Thyroid gland (tissue), 4 donors: ENCODE data around the gene PHLDB3. TPM values are rescaled to one million over a fixed set of nuclear protein-coding genes. Genes with fewer than 3 reads are reported as not detected.
A peak's percentile ranks its signal among the peaks of the same experiment; 100 is the strongest.
"Not testable (repeated sequence)": the region's sequence is repeated elsewhere in the genome, so short reads cannot be mapped to it uniquely, and the experiment has no call there.

Experiments
- DNase-seq, 2 donors: peaks; one replicate each; pipeline ENCODE4 v3.0.0-alpha.2; 2019
- H3K27ac ChIP-seq, 3 donors: fragments of 200-600 bp; sonication (generic); 1 replicate in 2 of 3; 2 replicates in 1 of 3; pipeline ENCODE4 v1.5.1; 2016 to 2019; ENCODE audit warnings: mild to moderate bottlenecking in 1 of 3, moderate library complexity in 1 of 3
- H3K27me3 ChIP-seq: fragments of 200-600 bp; sonication (generic); one replicate; pipeline ENCODE4 v1.5.1; 2019
- H3K36me3 ChIP-seq, 2 donors: fragments of 200-600 bp; sonication (generic); one replicate each; pipeline ENCODE4 v1.5.1; 2016 to 2019
- H3K4me1 ChIP-seq, 2 donors: fragments of 200-600 bp; sonication (generic); one replicate each; pipeline ENCODE4 v1.5.1; 2017 to 2019
- H3K4me3 ChIP-seq, 3 donors: fragments of 200-600 bp; sonication (generic); replicated peaks in 1 of 3; 1 replicate in 2 of 3; 2 replicates in 1 of 3; pipeline ENCODE4 v1.5.1; 2016; ENCODE audit warnings: mild to moderate bottlenecking in 1 of 3
- H3K9me3 ChIP-seq: fragments of 200-600 bp; sonication (generic); one replicate; pipeline ENCODE4 v1.5.1; 2017
- CTCF ChIP-seq, 6 experiments: fragments of 200-600 bp in 3 of 6; fragments of 450-650 bp in 3 of 6; sonication (generic) in 3 of 6; IDR thresholded peaks; one replicate each; pipeline ENCODE4 v1.5.1; 2016 to 2019; ENCODE audit warnings: antibody characterized with exemption in 6 of 6, mild to moderate bottlenecking in 2 of 6, inconsistent platforms in 1 of 6, moderate library complexity in 1 of 6
- POLR2A ChIP-seq, 2 donors: fragments of 450-650 bp; IDR thresholded peaks; one replicate each; pipeline ENCODE4 v1.6.1; 2017; ENCODE audit warnings: antibody characterized with exemption in 2 of 2, mild to moderate bottlenecking in 2 of 2, moderate library complexity in 1 of 2
- WGBS, 2 donors: methylation state at CpG; one replicate each; pipeline ENCODE4 v1.1.5; 2017; 5-methylcytosine and 5-hydroxymethylcytosine counted together
- intact Hi-C: fragments of 100-400 bp; cut with DNase I; formaldehyde crosslinking; loops from one replicate; pipeline ENCODE4 v1.15.1; 2023
- total RNA-seq, 4 donors: library from RNA; depleted of rRNA; stranded (reverse); fragments of >200 nt; gene quantifications; one replicate each; pipeline ENCODE4 v1.2.3, GENCODE V29; 2016

Gene PHLDB3
- total RNA-seq, 4 donors from 2014 or later: 4.4 to 19.6 (median 7.4) TPM

DNA sequence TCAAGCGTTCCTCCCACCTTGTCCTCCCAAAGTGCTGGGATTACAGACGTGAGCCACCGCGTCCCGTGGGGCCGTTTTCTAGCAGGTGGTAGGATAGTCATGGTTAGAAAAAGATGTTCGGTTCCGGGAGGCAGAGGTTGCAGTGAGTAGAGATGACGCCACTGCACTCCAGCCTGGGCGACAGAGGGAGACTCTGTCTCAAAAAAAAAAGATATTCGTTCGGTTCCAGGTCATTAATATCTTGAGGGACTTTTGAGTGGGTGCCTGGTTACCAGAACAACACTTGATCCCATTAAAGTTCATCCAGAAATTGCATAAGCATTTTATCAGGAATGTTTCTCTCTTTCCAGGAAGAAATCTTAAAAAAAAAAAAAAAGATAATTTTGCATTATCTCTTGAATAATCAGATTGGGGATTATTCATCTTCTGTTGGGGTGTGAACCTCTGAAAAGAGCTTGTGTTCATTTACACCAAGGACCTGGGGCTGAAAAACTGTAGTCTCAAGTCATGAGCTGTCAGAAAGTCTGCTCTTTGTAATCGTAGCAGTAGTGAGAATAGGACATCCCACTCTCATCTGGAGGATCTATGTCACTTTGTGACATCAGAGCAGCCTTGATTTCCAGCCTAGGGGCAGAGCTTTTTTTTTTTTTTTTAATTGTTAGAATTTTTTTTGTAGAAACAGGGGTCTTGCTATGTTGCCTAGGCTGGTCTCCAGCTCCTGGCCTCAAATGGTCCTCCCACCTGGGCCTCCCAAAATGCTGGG, 23.5 kb upstream of the PHLDB3 start:
- Histone ChIP-seq H3K36me3 (no peaks in the 10 kb centered on the region), H3K27ac (peak overlapping the region; percentile 87 to 90 (median 88)), H3K4me1 (peaks cover 25 to 41% of the 10 kb centered on the region in 2 donors), H3K9me3 (no peaks in the 10 kb centered on the region), H3K27me3 (no peaks in the 10 kb centered on the region), H3K4me3 (no peak overlapping the region)
- peak; percentile 74 to 79 for DNase-seq
- intact Hi-C loops: no loop called here
- WGBS, 2 donors: 12 to 15% methylated on average over 13 of the region's 13 CpGs
- TF ChIP-seq CTCF (IDR thresholded peaks at IDR 0.05): peak in 1 of 6 experiments; percentile 6
- peak in 1 of 2 donors; percentile 29 for TF ChIP-seq POLR2A (IDR thresholded peaks at IDR 0.05)

DNA sequence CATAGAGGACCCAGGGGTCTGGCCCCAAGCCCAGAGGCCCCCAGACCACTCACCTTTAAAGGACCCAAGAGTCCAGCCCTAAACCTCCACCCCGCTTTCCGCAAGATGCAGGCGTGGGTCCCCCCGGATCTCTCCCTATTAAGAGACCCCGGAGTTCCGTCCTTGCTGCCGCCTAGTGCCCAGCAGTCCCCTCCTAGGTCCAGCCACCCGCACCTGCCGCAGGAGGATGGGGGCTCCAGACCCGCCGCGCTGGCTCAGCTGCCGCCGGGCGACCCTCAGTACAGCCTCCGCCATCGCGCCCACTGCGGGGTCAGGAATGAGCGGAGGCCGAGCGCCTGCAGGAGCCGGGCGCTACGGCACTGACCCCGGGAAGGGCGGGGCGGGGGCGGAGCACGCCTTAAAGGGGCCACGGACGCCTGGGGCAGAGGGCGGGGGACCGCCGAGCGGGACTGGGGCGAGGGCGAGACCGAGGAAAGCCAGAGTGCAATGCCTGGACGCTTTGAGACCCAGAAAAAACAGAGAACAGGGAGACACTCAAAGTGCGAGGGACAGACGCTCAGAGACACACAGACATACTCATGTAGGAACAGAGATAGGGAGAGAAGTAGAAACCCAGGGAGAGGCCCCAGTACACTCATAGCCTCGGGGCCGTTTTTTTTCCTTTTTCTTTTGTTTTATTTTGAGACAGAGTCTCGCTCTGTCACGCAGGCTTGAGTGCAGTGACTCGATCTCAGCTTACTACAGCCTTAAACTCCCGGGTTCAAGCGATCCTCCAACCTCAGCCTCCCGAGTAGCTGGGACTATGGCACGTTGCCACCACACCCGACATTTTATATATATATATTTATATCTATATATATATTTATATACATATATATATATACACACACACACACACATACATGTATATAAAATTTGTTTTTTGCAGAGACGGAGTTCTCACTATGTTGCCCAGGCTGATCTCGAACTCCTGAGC, 22.6 kb upstream of the PHLDB3 start, which contains the start of gene ETHE1:
Gene ETHE1, minus strand, starts transcription at position 318 of the 976 bp plus-strand sequence. Its CDS starts 24 bp downstream, at position 294.
- Histone ChIP-seq H3K27ac (peak within 1 kb of the TSS; percentile 87 to 90 (median 88)), H3K4me3 (peak within 1 kb of the TSS; percentile 72 to 97 (median 77)), H3K27me3 (no peaks in the 10 kb centered on the region), H3K4me1 (peaks cover 19 to 35% of the 10 kb centered on the region in 2 donors), H3K9me3 (no peaks in the 10 kb centered on the region), H3K36me3 (no peaks in the 10 kb centered on the region)
- intact Hi-C loops: no loop called here
- WGBS, 2 donors: 4 to 6% methylated on average over 21 to 39 of the region's 54 CpGs
- peak in 1 of 6 experiments; percentile 13 for TF ChIP-seq CTCF (IDR thresholded peaks at IDR 0.05)
- peak; percentile 10 to 85 for TF ChIP-seq POLR2A (IDR thresholded peaks at IDR 0.05)
- peak; percentile 86 to 87 for DNase-seq

DNA sequence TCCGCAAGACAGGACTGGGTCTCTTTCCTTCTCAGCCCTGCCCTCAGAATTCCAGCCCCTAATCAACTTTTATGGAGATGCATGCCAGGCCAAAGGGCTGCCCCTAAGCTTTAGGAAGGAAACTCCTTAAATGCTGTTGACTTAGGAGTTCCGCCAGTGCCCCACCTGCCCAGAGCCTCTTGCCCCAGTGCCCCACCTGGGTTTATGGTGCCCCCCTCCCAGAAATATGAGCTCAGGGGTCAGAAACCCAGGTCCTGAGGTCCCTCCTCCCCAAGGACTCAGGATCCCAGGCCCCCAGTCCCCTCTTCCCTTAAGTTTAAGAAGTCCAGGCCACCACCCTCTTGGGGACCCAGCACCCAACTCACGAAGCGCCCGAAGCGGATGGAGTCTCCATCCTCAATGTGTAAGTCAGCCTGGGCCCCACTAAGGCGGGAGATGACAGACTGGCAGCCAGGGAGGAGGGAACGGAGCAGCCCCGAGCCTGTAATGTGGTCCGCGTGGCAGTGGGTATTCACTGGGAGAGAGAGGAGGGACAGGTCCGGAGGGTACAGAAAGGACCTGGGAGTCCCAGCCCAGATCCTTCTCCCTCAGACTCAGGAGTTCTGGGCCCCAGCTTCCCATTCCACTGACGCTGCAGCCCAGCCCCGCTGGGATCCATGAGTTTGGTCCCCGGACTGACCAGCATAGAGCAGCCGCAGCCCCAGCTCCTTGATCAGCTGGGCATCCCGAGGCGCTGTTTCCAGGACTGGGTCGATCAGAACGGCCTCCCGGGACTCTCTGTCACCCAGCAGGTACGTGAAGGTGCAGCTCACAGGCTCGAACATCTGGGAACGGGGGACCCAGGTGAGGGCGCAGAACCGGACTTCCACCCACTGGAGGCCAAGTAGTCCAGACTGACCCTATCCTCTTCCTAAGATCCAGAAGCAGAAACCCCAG, 21.6 kb upstream of the PHLDB3 start:
- Histone ChIP-seq H3K4me1 (peaks cover 17 to 34% of the 10 kb centered on the region in 2 donors), H3K27me3 (no peaks in the 10 kb centered on the region), H3K36me3 (no peaks in the 10 kb centered on the region), H3K27ac (peak overlapping the region in 2 of 3 donors; percentile 88 to 90), H3K9me3 (no peaks in the 10 kb centered on the region), H3K4me3 (peak overlapping the region; percentile 72 to 97 (median 77))
- DNase-seq: peak; percentile 24 to 31
- intact Hi-C loops: no loop called here
- TF ChIP-seq CTCF (IDR thresholded peaks at IDR 0.05) (no peak), POLR2A (IDR thresholded peaks at IDR 0.05) (no peak)
- WGBS, 2 donors: 34 to 53% methylated on average over 8 to 15 of the region's 26 CpGs

GRCh38 chr19:43524922-43525835, 20.6 kb upstream of the PHLDB3 start:
- H3K4me3 ChIP-seq: peak overlapping the region in 1 of 3 donors; percentile 77
- peak overlapping the region in 2 of 3 donors; percentile 88 to 90 for H3K27ac ChIP-seq
- TF ChIP-seq CTCF (IDR thresholded peaks at IDR 0.05) (no peak), POLR2A (IDR thresholded peaks at IDR 0.05) (no peak)
- H3K36me3 ChIP-seq: no peaks in the 10 kb centered on the region
- no peaks in the 10 kb centered on the region for H3K9me3 ChIP-seq
- H3K4me1 ChIP-seq: peaks cover 17 to 34% of the 10 kb centered on the region in 2 donors
- WGBS, 2 donors: 30 to 49% methylated on average over 11 to 12 of the region's 12 CpGs
- intact Hi-C loops: no loop called here
- DNase-seq: peak; percentile 26 to 30
- no peaks in the 10 kb centered on the region for H3K27me3 ChIP-seq

DNA sequence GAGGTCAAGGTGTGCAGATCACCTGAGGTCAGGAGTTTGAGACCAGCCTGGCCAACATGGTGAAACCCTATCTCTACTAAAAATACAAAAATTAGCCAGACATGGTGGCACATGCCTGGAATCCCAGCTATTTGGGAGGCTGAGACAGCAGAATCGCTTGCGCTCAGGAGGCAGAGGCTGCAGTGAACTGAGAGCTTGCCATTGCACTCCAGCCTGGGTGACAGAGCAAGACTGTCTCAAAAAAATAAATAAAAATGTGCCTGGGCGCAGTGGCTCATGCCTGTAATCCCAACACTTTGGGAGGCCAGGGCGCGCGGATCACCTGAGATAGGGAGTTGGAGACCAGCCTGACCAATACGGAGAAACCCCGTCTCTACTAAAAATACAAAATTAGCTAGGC, 19.1 kb upstream of the PHLDB3 start:
- H3K27ac ChIP-seq, H3K36me3 ChIP-seq, H3K27me3 ChIP-seq, intact Hi-C loops, H3K4me3 ChIP-seq, H3K9me3 ChIP-seq, DNase-seq: not testable (repeated sequence)
- 89 to 97% methylated on average over 8 of the region's 8 CpGs for WGBS, 2 donors
- H3K4me1 ChIP-seq: peaks cover 17 to 24% of the 10 kb centered on the region in 2 donors
